Activated naive CD4-positive, alpha-beta T cell treated with anti-CD3 and anti-CD28 coated beads for 36 hours (primary cell): ENCODE measurements around the gene SSR1. TPM values are rescaled to one million over a fixed set of nuclear protein-coding genes. Genes with fewer than 3 reads are reported as not detected.
"Not testable (repeated sequence)": the region's sequence is repeated elsewhere in the genome, so short reads cannot be mapped to it uniquely, and the experiment has no call there.

ENCODE experiments used
- CTCF ChIA-PET: fragments of 350-600 bp; sonication (Branson Sonifier 250); formaldehyde crosslinking; loops from one replicate; lab custom pipeline; 2021; ENCODE audit warnings: antibody characterized with exemption; lab: Charles Lee
- DNase-seq: peaks from one replicate; pipeline ENCODE4 v3.0.0-alpha.2; 2020
- H3K27ac Mint-ChIP-seq: one replicate; pipeline ENCODE4 v1.8.0; 2021; ENCODE audit warnings: mild to moderate bottlenecking, mixed read lengths
- H3K27me3 Mint-ChIP-seq: one replicate; pipeline ENCODE4 v1.8.0; 2021; ENCODE audit warnings: low read depth, mixed read lengths
- H3K36me3 Mint-ChIP-seq: one replicate; pipeline ENCODE4 v1.8.0; 2021; ENCODE audit warnings: low read depth, mixed read lengths
- H3K4me1 Mint-ChIP-seq: one replicate; pipeline ENCODE4 v1.8.0; 2021; ENCODE audit warnings: low read depth, mixed read lengths
- H3K4me3 Mint-ChIP-seq: one replicate; pipeline ENCODE4 v1.8.0; 2021; ENCODE audit warnings: mild to moderate bottlenecking, moderate library complexity, mixed read lengths
- H3K9me3 Mint-ChIP-seq: one replicate; pipeline ENCODE4 v1.8.0; 2021; ENCODE audit warnings: mixed read lengths
- intact Hi-C: fragments of 100-400 bp; cut with micrococcal nuclease; formaldehyde crosslinking; loops from one replicate; pipeline ENCODE4 v1.15.1; 2023
- total RNA-seq, 2 experiments: library from RNA; stranded (reverse); gene quantifications; one replicate each; pipeline ENCODE4 v1.2.3, GENCODE V29; 2021

The SSR1 gene
- total RNA-seq, 2 experiments from 2014 or later = 116 to 121 TPM

DNA sequence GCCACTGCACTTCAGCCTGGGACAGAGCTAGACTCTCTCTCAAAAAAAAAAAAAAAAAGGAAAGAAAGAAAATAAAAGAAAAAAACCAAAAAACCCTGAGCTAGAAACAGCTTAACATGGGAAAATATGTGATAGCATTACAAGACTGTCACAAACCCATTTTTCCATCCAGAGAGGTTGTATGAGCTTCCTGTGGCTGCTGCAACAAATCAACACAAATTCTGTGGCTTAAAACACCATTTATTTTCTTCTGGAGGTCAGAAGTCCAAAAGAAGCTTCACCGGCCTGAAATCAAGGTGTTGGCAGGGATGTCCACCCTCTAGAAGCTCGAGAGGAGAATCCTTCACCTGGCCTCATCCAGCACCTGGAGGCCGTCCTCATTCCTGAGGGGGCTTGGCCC is 21.7 kb upstream of the SSR1 start:
- no peak overlapping the region for H3K27ac Mint-ChIP-seq
- intact Hi-C loops = no loop called here
- CTCF ChIA-PET = interaction anchor here (0.6 kb wide), 1 partner anchor 75 kb away, joined by 3 read pairs; no protein-coding TSS in a partner anchor
- no peak overlapping the region for H3K4me3 Mint-ChIP-seq
- no peaks in the 10 kb centered on the region for H3K27me3 Mint-ChIP-seq
- no peaks in the 10 kb centered on the region for H3K4me1 Mint-ChIP-seq
- no peaks in the 10 kb centered on the region for H3K9me3 Mint-ChIP-seq
- DNase-seq = no peak
- no peaks in the 10 kb centered on the region for H3K36me3 Mint-ChIP-seq

DNA sequence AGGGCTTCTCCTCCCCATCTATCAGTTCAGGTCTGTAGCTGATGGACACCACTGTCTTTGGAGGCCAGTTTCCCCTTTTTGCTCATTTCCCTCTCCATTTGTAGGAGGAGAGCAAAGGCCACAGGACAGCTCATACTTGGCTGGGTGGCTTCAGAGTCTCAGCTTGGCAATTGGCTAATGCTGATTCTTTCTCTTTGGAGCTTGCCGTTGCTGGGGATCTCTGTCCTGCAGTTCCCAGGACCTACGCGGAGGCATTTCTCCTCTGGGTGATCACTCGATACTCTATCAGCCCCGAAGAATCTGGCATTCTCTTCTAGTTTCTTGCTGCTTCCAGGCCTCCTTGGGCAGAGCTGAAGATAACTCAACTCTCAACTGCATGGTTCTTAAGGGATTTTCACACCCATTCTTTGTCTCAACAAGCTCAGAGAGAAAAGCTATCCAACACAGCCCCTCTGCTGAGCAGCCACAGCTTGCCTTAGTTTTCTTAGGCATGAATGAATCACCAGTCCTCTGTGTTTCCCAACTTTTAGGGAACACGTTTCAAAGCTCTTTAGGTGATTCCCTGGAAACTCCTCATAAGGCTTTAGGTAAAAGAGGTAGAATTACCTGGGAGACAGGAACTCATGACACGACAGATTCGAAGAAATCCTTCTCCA is 19.2 kb upstream of the SSR1 start:
- Mint-ChIP-seq H3K27ac (no peak overlapping the region), H3K4me3 (no peak overlapping the region), H3K4me1 (no peaks in the 10 kb centered on the region), H3K27me3 (no peaks in the 10 kb centered on the region), H3K36me3 (no peaks in the 10 kb centered on the region), H3K9me3 (no peaks in the 10 kb centered on the region)
- intact Hi-C loops = no loop called here
- DNase-seq = no peak
- CTCF ChIA-PET = no interaction called here

DNA sequence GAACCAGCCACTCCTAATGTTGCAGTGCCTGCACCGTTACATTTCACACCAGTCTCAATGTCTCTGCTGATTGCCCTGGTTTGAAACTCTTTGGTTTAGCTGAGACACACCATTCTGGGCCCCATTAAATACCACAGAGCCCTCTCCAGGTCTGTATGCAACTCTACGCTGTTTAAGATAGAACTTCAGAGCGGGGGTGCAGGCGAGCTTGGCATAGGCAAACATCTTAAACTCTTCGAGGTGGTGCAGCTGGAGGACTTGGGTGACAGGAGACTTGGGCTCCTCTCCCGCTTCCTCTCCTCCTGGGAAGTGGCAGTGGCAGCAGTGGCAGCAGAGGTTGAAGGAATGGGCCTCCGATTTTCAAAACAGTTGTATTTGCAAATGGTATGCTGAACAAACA is 18.5 kb upstream of the SSR1 start:
- intact Hi-C loops = no loop called here
- CTCF ChIA-PET = no interaction called here
- no peaks in the 10 kb centered on the region for H3K4me1 Mint-ChIP-seq
- H3K9me3 Mint-ChIP-seq = no peaks in the 10 kb centered on the region
- H3K36me3 Mint-ChIP-seq = no peaks in the 10 kb centered on the region
- no peaks in the 10 kb centered on the region for H3K27me3 Mint-ChIP-seq
- H3K4me3 Mint-ChIP-seq = no peak overlapping the region
- DNase-seq = no peak
- H3K27ac Mint-ChIP-seq = no peak overlapping the region

- Mint-ChIP-seq H3K27me3 (peaks cover 7% of the 10 kb centered on the region), H3K4me1 (no peaks in the 10 kb centered on the region), H3K9me3 (no peaks in the 10 kb centered on the region), H3K4me3 (no peak overlapping the region), H3K36me3 (no peaks in the 10 kb centered on the region), H3K27ac (no peak overlapping the region)
- CTCF ChIA-PET = interaction anchor here (1.0 to 1.1 kb wide), 2 partner anchors 12 to 287 kb away, joined by 3 to 4 read pairs; no protein-coding TSS in a partner anchor
- intact Hi-C loops = no loop called here
- no peak for DNase-seq
Measured at GRCh38 chr6:7328243-7328642, 15.2 kb upstream of the SSR1 start.

DNA sequence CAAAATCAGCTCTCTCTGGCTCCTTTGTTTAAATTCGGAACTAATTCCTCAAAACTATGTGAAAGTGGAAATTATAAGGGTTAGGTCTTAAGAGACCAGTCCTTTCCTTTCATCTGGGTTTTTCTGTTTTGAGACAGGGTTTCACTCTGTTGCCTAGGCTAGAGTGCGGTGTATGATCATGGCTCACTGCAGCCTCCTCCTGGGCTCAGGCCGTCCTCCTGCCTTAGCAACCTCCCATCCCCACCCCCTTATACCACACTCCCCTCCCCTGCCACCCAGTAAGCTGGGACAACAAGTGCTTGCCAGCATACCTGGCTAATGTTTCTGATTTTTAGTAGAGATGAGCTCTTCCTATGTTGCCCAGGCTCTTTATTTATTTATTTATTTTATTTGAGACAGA is 12.8 kb upstream of the SSR1 start:
- no peak for DNase-seq
- H3K36me3 Mint-ChIP-seq = no peaks in the 10 kb centered on the region
- CTCF ChIA-PET = interaction anchor here (1.2 kb wide), 1 partner anchor 27 kb away, joined by 3 read pairs; no protein-coding TSS in a partner anchor
- H3K4me1 Mint-ChIP-seq = no peaks in the 10 kb centered on the region
- H3K4me3 Mint-ChIP-seq = no peak overlapping the region
- H3K9me3 Mint-ChIP-seq = no peaks in the 10 kb centered on the region
- H3K27me3 Mint-ChIP-seq = peaks cover 7% of the 10 kb centered on the region
- H3K27ac Mint-ChIP-seq = no peak overlapping the region
- intact Hi-C loops = no loop called here

DNA sequence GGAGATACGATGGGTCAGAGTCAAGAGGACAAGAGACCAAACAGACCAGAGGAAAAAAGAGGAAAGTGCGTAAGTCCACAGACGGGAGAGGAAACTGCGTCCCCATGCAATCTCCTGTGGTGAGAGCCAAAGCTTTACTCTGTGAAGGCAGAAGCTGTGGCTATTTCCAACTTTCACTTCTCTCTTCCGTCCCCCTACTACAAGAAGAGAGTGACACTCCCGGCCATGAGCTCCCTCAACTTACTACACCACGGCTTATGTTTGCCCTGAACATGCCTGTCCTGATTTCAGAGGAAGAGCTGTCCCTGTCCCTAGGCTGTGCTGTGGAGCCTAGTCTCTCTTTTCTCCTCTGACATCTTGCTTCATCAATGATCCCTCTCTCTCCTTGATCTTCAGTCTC is 11.5 kb upstream of the SSR1 start:
- Mint-ChIP-seq H3K27ac (no peak overlapping the region), H3K36me3 (no peaks in the 10 kb centered on the region), H3K4me3 (no peak overlapping the region), H3K27me3 (peaks cover 7% of the 10 kb centered on the region), H3K4me1 (no peaks in the 10 kb centered on the region), H3K9me3 (no peaks in the 10 kb centered on the region)
- intact Hi-C loops = no loop called here
- DNase-seq = no peak
- CTCF ChIA-PET = interaction anchor here (0.9 to 1.4 kb wide), 3 partner anchors 8 to 49 kb away, joined by 3 to 6 read pairs (median 4); no protein-coding TSS in a partner anchor

DNA sequence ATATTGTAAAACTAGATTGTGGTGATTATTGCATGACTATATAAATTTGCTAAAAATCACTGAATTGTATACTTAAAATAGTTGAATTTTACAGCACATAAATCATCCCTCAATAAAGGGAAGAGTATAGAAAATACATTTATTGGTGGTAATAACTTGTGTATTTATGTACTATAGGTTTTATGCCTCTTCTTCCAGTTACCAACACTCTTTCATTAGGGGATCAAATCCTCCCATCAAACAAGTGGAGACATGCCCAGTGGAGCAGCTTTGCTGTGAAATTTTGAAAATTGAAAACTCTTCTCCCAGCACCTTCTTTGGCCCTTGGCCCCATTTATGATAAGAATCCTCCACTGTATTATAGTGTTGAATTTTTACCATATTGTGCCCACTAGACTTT is 10.1 kb upstream of the SSR1 start:
- no peak for DNase-seq
- Mint-ChIP-seq H3K4me3 (no peak overlapping the region), H3K36me3 (no peaks in the 10 kb centered on the region), H3K27ac (no peak overlapping the region), H3K27me3 (peaks cover 7% of the 10 kb centered on the region), H3K9me3 (no peaks in the 10 kb centered on the region), H3K4me1 (no peaks in the 10 kb centered on the region)
- CTCF ChIA-PET = no interaction called here
- intact Hi-C loops = no loop called here

- H3K27me3 Mint-ChIP-seq, CTCF ChIA-PET, intact Hi-C loops, H3K9me3 Mint-ChIP-seq, H3K4me1 Mint-ChIP-seq, DNase-seq, H3K36me3 Mint-ChIP-seq, H3K27ac Mint-ChIP-seq, H3K4me3 Mint-ChIP-seq: not testable (repeated sequence)
Measured at GRCh38 chr6:7321866-7322265, 8.9 kb upstream of the SSR1 start.

DNA sequence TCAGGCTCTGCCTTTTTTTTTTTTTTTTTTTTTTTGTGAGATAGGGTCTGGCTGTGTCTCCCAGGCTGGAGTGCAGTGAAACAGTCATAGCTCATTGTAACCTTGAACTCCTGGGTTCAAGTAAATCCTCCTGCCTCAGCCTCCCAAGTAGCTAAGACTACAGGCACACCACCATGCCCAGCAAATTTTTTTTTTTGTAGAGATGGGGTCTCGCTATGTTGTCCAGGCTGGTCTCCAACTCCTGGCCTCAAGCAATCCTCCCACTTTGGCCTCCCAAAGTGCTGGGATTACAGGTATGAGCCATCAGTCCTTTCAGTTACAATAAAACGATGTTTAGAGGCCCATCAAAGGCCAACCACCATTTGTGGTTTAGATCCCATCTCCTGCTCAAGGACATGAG is 6.4 kb upstream of the SSR1 start:
- H3K4me1 Mint-ChIP-seq, H3K9me3 Mint-ChIP-seq, H3K27ac Mint-ChIP-seq, H3K4me3 Mint-ChIP-seq, H3K36me3 Mint-ChIP-seq, DNase-seq, H3K27me3 Mint-ChIP-seq: not testable (repeated sequence)
- intact Hi-C loops = loop anchor here (10.0 kb wide), 1 partner anchor 1115 kb away; the partner anchor contains the start of gene SLC35B3
- CTCF ChIA-PET = interaction anchor here (0.7 kb wide), 1 partner anchor 107 kb away, joined by 4 read pairs; no protein-coding TSS in a partner anchor

DNA sequence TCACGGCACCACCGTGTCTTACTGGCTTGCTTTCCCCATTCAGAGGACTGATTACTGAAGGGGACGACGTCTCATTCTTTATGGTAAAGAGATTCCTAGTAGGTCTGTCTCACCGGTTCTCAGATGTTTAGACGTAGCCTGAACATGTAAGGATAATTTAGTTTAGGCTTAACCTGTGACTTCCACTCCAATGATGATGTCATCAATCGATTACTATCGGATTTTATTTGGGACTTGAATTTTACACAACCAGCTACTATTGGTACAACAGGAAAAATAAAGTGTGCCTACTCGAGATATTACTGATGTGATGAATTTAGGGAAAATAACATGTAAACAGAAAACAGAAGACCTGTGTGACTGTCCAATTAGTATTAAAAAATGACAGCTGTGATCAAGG is 4.5 kb upstream of the SSR1 start:
- Mint-ChIP-seq H3K4me1 (peaks cover 7% of the 10 kb centered on the region), H3K27ac (no peak overlapping the region), H3K9me3 (no peaks in the 10 kb centered on the region), H3K36me3 (no peaks in the 10 kb centered on the region), H3K4me3 (no peak overlapping the region), H3K27me3 (no peaks in the 10 kb centered on the region)
- DNase-seq = no peak
- CTCF ChIA-PET = no interaction called here
- intact Hi-C loops = loop anchor here (10.0 kb wide), 1 partner anchor 1117 kb away; the partner anchor contains the start of gene SLC35B3

DNA sequence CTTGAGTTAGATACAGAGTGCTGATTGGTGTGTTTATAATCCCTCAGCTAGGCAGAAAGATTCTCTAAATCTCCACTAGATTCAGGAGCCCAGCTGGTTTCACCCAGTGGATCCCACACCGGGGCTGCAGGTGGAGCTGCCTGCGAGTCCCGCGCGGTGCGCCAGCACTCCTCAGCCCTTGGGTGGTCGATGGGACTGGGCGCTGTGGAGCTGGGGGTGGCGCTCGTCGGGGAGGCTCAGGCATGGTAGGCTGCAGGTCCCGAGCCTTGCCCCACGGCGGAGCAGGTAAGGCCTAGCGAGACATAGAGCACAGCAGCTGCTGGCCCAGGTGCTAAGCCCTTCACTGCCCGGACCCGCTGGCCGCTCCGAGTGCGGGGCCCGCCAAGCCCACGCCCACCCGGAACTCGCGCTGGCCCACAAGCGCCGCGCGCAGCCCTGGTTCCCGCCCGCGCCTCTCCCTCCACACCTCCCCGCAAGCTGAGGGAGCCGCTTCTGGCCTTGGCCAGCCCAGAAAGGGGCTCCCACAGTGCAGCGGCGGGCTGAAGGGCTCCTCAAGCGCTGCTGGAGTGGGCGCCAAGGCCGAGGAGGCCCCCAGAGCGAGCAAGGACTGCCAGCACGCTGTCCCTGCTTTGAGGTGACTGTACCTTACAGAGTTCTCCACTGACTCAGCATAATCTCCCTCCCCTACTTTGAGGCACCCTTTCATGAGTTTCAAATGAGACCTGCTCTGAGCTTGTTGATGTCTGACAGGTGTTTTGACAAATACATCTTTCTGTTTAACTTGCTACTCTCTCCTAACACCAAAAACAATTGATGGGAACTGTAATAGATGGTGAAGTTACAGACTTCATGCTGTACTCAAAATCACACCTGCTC is 3.9 kb upstream of the SSR1 start:
- no peak for DNase-seq
- intact Hi-C loops = loop anchor here (10.0 kb wide), 1 partner anchor 1118 kb away; the partner anchor contains the start of gene SLC35B3
- Mint-ChIP-seq H3K27ac (no peak overlapping the region), H3K4me1 (peaks cover 8% of the 10 kb centered on the region), H3K27me3 (no peaks in the 10 kb centered on the region), H3K36me3 (peaks cover 5% of the 10 kb centered on the region), H3K4me3 (no peak overlapping the region), H3K9me3 (no peaks in the 10 kb centered on the region)
- CTCF ChIA-PET = interaction anchor here (0.8 to 1.7 kb wide), 2 partner anchors 8 to 10 kb away, joined by 3 to 6 read pairs; no protein-coding TSS in a partner anchor

DNA sequence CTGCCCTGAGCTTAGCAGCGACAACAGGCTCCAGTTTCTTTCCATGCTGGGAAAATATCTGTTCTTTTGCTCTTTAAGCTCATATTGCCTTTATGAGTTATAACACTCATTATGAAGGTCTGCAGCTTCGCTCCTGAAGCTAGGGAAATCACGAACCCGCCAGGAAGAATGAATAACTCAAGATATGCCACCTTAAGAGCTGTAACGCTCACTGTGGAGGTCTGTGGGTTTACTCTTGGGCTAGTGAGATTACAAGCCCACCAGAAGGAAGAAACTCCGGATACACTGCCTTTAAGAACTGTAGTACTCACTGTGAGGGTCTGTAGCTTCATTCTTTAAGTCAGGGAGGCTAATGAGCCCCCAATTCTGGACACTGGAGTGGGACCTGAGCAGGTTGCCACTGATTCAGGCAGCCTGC is 3.0 kb upstream of the SSR1 start:
- Mint-ChIP-seq H3K4me3 (no peak overlapping the region), H3K27me3 (no peaks in the 10 kb centered on the region), H3K9me3 (no peaks in the 10 kb centered on the region), H3K27ac (no peak overlapping the region), H3K36me3 (peaks cover 9% of the 10 kb centered on the region), H3K4me1 (peaks cover 14% of the 10 kb centered on the region)
- CTCF ChIA-PET = interaction anchor here (0.8 to 1.7 kb wide), 3 partner anchors 9 to 12 kb away, joined by 3 to 6 read pairs (median 3); no protein-coding TSS in a partner anchor
- DNase-seq = no peak
- intact Hi-C loops = loop anchor here (10.0 kb wide), 1 partner anchor 1119 kb away; the partner anchor contains the start of gene SLC35B3
